HUES6 (cell line): ENCODE results near the gene KIDINS220.

Experiments used
- H3K27ac ChIP-seq: 2 replicates; pipeline ENCODE4 v1.7.0; 2013; ENCODE audit warnings: low read depth, mild to moderate bottlenecking, low read length, inconsistent platforms
- H3K27me3 ChIP-seq: 2 replicates; pipeline ENCODE4 v1.6.1; 2013; ENCODE audit warnings: low read length; ENCODE audit not compliant: control insufficient read depth, insufficient read depth
- H3K36me3 ChIP-seq: 2 replicates; pipeline ENCODE4 v1.6.1; 2013; ENCODE audit warnings: low read length; ENCODE audit not compliant: control insufficient read depth, insufficient read depth
- H3K4me1 ChIP-seq: 2 replicates; pipeline ENCODE4 v1.6.1; 2013; ENCODE audit warnings: low read length; ENCODE audit not compliant: control insufficient read depth, insufficient read depth
- H3K4me3 ChIP-seq: 2 replicates; pipeline ENCODE4 v1.5.1; 2013; ENCODE audit warnings: low read depth, low read length
- H3K9ac ChIP-seq: one replicate; pipeline ENCODE4 v1.6.1; 2013; ENCODE audit warnings: mild to moderate bottlenecking, low read length
- H3K9me3 ChIP-seq: 2 replicates; pipeline ENCODE4 v1.6.1; 2013; ENCODE audit warnings: low read depth, low read length; ENCODE audit not compliant: control insufficient read depth, insufficient read depth

The KIDINS220 gene

DNA sequence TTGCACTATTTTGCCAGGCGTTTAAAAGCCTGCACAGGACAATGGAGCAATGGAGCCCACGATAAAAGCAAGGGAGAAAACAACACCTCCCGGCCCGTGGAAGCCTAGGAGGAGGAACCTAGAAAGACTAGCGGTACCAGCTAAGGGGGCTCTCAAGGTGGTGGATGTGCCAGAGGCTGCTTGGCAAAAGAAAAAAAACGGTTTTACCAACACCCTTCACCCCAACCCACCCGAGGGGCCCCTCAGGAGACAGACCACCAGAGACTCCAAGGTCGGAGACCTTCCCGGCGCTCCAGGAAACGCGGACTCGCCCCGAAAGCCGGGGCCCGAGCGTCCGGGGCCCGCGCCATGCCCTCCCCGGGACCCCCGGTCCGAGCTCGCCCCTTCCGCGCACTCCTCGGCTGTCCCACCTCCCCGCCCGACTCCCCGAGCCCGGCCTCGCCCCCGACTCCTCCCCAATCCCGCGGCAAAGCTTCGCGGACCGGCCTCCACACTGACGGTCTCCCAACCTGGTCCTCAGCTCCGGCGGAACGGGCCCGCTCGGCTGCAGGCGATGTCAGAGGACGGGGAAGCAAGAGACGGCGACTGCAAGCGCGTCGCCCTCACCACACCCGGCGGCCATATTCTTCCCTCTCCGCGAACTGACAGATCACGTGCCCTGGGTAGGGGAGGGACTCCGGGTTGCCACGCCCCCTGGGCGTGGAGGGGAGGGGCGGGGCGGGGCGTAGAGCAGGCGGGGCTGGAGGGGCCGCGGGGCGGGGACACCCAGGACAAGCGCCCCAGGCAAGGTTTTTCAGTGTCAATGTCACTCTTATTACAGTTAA, at the start of gene KIDINS220:
Gene KIDINS220 (minus strand): TSS at position 643 of the 824 bp plus-strand sequence. CDS start 10,520 bp downstream, outside the sequence.
- Histone ChIP-seq H3K9me3 (no peaks in the 10 kb centered on the region), H3K4me3 (peak within 1 kb of the TSS; percentile 93), H3K27ac (no peak within 1 kb of the TSS), H3K27me3 (no peaks in the 10 kb centered on the region), H3K9ac (peak within 1 kb of the TSS; percentile 66), H3K4me1 (peaks cover 8% of the 10 kb centered on the region; the same call in 1 of the 2 replicates), H3K36me3 (no peaks in the 10 kb centered on the region)

DNA sequence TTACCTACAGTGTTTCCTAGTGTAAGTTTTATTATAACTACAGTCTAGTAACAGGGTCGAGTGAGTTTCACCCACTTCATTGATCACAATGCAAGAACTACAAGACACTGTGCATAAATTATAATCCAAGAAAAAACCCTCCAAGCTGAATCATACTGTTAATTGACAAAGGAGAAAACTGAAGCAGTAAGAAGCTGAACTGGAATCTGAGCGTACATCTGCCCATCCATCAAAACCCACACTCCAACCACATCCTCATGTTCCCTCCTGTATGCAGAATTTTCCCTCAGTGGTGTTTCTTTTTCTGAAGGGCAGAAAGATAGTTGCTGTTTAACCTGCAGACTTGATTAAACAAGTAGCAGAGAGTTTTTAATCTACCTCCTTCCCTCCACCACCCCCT, 49.5 kb upstream of the KIDINS220 start:
- no peak overlapping the region for H3K27ac ChIP-seq

DNA sequence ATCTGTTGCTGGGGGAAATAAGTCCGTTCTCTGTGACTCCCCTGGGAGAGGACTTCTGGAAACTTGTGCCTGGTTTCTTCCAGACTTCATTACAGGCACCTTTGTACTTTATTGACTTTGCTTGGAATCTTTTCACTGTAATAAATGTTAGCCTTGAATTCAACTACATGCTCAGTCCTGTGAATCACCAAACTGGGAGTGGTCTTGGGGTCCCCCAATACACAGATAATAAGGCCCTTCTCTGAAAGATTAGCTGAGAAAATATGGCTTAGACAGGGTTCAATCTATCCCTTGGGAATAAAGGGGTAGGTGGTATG, 48.7 kb upstream of the KIDINS220 start:
- Histone ChIP-seq H3K27ac (no peak overlapping the region), H3K9me3 (no peaks in the 10 kb centered on the region), H3K9ac (no peak overlapping the region), H3K4me1 (peaks cover 5% of the 10 kb centered on the region; the same call in 1 of the 2 replicates), H3K36me3 (no peaks in the 10 kb centered on the region), H3K27me3 (no peaks in the 10 kb centered on the region), H3K4me3 (no peak overlapping the region)

More for the DNA sequence above, 49.5 kb upstream of the KIDINS220 start:
- H3K4me3 ChIP-seq, result no peak overlapping the region
- H3K36me3 ChIP-seq, result no peaks in the 10 kb centered on the region
- H3K4me1 ChIP-seq, result peaks cover 5% of the 10 kb centered on the region; the same call in 1 of the 2 replicates
- no peak overlapping the region for H3K9ac ChIP-seq
- H3K27me3 ChIP-seq, result no peaks in the 10 kb centered on the region
- no peaks in the 10 kb centered on the region for H3K9me3 ChIP-seq

DNA sequence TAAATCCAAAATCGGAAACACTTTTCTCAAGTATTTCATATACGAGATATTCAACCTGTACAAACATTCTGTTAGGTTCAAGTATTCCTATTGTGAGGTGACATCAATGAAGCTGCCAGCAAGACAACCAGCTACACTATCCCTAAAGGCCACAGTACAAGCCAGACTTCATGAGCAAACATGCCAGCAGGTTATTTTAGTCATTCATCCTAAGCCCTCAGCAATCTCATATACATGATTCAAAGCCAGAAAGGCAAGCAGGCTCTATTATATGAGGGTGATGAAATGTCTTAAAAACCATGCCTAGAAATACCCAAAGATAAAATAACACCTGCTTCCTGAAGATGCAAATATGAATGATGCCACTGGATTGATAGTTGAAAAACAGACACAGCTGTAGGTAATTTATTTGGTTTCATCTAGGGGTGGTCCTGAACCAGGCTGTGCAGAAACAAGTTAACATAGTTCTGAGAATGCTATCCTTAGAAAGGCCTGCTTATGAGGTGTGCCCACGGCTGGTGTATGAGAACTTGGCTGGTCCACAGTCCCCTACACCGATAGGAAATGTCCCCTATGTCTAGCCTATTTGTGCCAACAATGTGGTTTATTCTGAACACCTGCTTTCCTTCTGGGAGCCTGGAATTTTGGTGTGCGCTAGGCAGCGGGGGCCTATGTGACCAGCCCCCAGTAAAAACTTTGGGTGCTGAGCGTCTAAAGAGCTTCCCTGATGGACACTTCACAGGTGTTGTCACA, 48.2 kb upstream of the KIDINS220 start:
- no peaks in the 10 kb centered on the region for H3K9me3 ChIP-seq
- H3K4me1 ChIP-seq, result peaks cover 5% of the 10 kb centered on the region; the same call in 1 of the 2 replicates
- no peaks in the 10 kb centered on the region for H3K27me3 ChIP-seq
- H3K4me3 ChIP-seq, result no peak overlapping the region
- H3K36me3 ChIP-seq, result no peaks in the 10 kb centered on the region
- H3K9ac ChIP-seq, result no peak overlapping the region
- H3K27ac ChIP-seq, result no peak overlapping the region

DNA sequence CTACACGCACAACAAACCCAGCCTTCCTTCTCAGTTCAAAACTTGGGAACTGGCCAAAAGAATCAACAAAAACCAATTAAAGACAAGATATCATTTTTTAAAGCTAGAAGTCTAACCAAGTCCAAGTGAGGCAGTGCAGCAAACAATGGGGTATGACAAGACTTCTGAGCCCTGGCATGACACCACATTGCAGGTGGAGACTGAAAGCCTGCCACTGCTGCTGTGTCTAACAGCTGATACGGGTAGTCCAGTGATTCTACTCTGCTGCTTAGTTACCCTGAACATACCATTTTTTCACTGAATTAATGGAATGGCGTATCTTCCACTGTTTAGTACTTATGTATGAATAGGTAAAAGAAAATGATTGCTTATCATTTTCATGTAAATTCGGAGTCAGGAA, 47.4 kb upstream of the KIDINS220 start:
- Histone ChIP-seq H3K27ac (no peak overlapping the region), H3K36me3 (no peaks in the 10 kb centered on the region), H3K27me3 (no peaks in the 10 kb centered on the region), H3K4me3 (no peak overlapping the region), H3K9ac (no peak overlapping the region), H3K9me3 (no peaks in the 10 kb centered on the region), H3K4me1 (peaks cover 5% of the 10 kb centered on the region; the same call in 1 of the 2 replicates)

DNA sequence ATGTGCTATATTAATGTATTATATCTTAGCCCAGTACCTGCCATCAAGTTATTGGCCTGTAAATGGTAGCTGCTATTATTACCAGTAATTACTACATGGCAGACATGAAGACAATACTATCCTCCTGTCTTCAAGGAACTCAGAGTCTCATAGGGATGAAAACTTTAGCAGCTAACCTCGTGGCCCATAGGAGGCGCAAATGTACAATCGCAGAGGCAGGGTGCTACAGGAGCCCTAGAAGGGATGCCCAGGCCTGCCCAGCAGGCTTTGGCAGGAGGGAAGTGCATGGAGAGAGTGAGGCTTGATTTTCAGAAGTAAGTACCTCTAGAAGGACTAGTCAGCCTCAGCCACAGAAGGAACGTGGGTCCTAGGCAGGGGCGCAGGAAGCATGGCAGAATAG, 44.7 kb upstream of the KIDINS220 start:
- no peaks in the 10 kb centered on the region for H3K9me3 ChIP-seq
- H3K9ac ChIP-seq, result no peak overlapping the region
- H3K27ac ChIP-seq, result no peak overlapping the region
- no peaks in the 10 kb centered on the region for H3K4me1 ChIP-seq
- H3K27me3 ChIP-seq, result no peaks in the 10 kb centered on the region
- H3K4me3 ChIP-seq, result no peak overlapping the region
- H3K36me3 ChIP-seq, result no peaks in the 10 kb centered on the region

DNA sequence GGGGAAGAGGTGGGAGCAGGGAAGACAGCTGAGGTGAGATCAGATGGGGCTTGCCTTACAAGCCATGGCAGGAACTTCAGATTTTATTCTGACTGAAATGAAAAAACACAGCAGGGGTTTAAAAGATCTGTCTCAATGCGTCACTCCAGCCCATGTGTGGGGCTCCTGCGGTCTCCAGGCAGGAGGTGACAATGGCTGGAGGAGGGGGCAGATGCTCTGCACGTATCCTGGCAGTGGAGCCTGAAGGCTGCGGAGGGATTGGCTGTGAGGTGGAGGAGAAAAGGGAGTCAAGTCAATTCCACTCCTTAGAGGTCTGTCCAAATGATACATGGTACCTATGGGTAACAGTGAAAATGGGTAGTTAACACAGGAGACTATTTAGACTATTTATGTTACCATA, 40.5 kb upstream of the KIDINS220 start:
- Histone ChIP-seq H3K27me3 (no peaks in the 10 kb centered on the region), H3K4me1 (no peaks in the 10 kb centered on the region)

DNA sequence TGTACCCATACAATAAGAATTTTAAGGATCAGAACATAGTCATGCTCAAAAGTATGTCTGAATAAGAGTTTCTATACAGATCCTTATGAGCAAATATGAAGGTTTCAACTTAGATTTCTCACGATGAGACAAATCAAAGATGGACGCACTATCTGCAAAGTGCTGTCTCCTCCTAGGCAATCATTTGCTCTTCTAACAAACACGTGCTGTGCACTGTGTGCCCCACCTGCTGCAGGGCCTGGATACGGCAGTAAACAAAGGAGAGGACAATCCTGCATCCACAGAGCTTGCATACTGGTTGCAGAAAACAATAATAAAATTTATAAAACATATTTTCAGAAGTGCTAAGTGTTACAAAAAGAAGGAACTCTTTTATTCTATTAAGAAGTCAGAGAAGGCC, 39.9 kb upstream of the KIDINS220 start:
- H3K4me3 ChIP-seq, result no peak overlapping the region
- no peaks in the 10 kb centered on the region for H3K4me1 ChIP-seq
- H3K9ac ChIP-seq, result no peak overlapping the region
- no peaks in the 10 kb centered on the region for H3K9me3 ChIP-seq
- no peaks in the 10 kb centered on the region for H3K27me3 ChIP-seq
- H3K36me3 ChIP-seq, result no peaks in the 10 kb centered on the region
- no peak overlapping the region for H3K27ac ChIP-seq

More for the DNA sequence above, 40.5 kb upstream of the KIDINS220 start:
- H3K9me3 ChIP-seq, result no peaks in the 10 kb centered on the region
- H3K36me3 ChIP-seq, result no peaks in the 10 kb centered on the region
- H3K27ac ChIP-seq, result no peak overlapping the region
- no peak overlapping the region for H3K4me3 ChIP-seq
- H3K9ac ChIP-seq, result no peak overlapping the region

DNA sequence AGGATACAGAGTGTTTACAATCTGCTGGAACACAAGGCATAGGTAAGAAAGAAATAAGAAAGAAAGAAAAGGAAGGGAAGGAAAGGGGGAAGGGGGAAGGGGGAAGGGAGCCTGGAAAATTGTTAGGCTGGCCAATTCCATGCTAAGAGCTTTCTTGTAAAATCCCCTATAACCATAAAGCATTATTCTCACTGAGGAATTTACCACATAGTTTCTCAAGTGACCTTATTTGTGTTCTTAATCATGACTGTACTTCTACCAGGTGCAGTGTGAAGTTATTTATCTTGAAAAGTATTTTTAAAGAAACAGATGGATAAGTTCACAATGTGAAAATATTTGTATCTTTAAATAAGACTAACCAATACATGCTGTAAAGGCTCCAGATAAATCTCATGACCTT, 39.2 kb upstream of the KIDINS220 start:
- H3K9me3 ChIP-seq, result no peaks in the 10 kb centered on the region
- H3K36me3 ChIP-seq, result no peaks in the 10 kb centered on the region
- H3K27me3 ChIP-seq, result no peaks in the 10 kb centered on the region
- H3K27ac ChIP-seq, result no peak overlapping the region
- no peaks in the 10 kb centered on the region for H3K4me1 ChIP-seq
- no peak overlapping the region for H3K9ac ChIP-seq
- H3K4me3 ChIP-seq, result no peak overlapping the region

DNA sequence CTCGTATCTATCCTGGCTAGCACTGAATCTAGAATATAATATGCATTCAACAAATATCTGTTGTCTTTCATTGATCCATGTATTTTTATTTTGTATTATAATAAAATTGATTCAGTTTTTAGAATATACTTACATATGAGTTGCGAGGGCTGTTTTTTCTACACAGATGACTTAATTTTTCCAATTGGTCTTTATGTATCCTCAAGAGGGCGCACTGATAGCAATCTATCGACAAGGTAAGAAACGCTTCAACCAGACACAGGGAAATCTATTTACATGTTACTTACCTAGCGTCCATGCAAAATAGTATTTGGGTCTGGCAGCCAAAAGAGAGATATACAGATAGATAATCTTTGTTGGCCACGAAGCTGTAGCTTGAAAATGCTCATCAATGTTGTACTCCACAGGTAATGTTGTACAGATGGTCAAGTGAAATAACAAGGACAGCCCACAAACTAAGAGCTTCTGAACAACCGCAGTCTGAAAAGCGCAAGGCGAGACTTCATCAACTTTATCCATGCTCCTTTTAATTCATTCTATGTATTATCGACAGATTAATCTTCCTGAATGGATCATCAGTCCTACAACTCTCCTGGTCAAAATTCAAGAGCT, 35.5 kb upstream of the KIDINS220 start:
- H3K9ac ChIP-seq, result no peak overlapping the region
- H3K4me3 ChIP-seq, result no peak overlapping the region
- H3K4me1 ChIP-seq, result no peaks in the 10 kb centered on the region
- no peaks in the 10 kb centered on the region for H3K27me3 ChIP-seq
- H3K9me3 ChIP-seq, result no peaks in the 10 kb centered on the region
- H3K36me3 ChIP-seq, result no peaks in the 10 kb centered on the region
- H3K27ac ChIP-seq, result no peak overlapping the region

DNA sequence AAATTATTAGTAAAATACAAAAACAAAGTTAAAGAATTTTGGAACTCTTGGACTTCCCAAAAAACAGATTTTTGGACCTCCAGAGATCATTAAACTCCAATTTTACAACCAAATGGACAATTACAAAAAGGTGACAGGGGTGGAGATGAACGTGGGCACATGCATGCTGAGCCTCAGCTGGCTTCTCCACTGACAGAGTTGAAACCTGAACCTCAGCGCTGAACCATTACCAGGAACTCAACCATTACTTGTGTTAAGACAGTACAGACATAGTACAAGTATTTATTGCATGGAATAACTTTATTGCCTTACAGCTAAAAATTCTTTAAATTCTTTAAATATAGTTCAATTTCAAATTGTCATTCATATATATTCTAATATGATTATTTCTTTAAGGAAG, 33.0 kb upstream of the KIDINS220 start:
- Histone ChIP-seq H3K36me3 (no peaks in the 10 kb centered on the region), H3K4me3 (no peak overlapping the region), H3K4me1 (no peaks in the 10 kb centered on the region)

More for the DNA sequence above, 33.0 kb upstream of the KIDINS220 start:
- H3K9me3 ChIP-seq, result no peaks in the 10 kb centered on the region
- H3K9ac ChIP-seq, result no peak overlapping the region
- no peak overlapping the region for H3K27ac ChIP-seq
- H3K27me3 ChIP-seq, result no peaks in the 10 kb centered on the region
